GM21360 (cell line): ENCODE data around the gene CPT1A.
"Not testable (repeated sequence)": the region's sequence is repeated elsewhere in the genome, so short reads cannot be mapped to it uniquely, and the experiment has no call there.

Experiments
- ATAC-seq: cut with Tn5 transposase; IDR thresholded peaks from one replicate; pipeline ENCODE4 v1.9.1; 2021; ENCODE audit warnings: mild to moderate bottlenecking, moderate library complexity; ENCODE audit not compliant: unreplicated experiment

Gene CPT1A

GRCh38 chr11:68841718-68842426 lies at the start of gene CPT1A:
TSS of gene CPT1A (minus strand) at chr11:68841916. CDS start at chr11:68815474, 26,442 bp downstream.
- ATAC-seq: peak; percentile 29

GRCh38 chr11:68890490-68891231 lies 48.9 kb upstream of the CPT1A start:
- no peak for ATAC-seq

GRCh38 chr11:68889948-68890446 lies 48.3 kb upstream of the CPT1A start:
- no peak for ATAC-seq

- not testable (repeated sequence) for ATAC-seq
These were observed 43.1 kb upstream of the CPT1A start for GRCh38 chr11:68884827-68885226.

- no peak for ATAC-seq
These were observed 40.7 kb upstream of the CPT1A start for GRCh38 chr11:68882391-68882790.

- ATAC-seq: no peak
These were observed 39.6 kb upstream of the CPT1A start for GRCh38 chr11:68881320-68881719.

GRCh38 chr11:68880851-68881250 lies 39.1 kb upstream of the CPT1A start:
- ATAC-seq: no peak

- ATAC-seq: no peak
These were observed 36.3 kb upstream of the CPT1A start for GRCh38 chr11:68878022-68878421.

- ATAC-seq: no peak
These were observed 30.7 kb upstream of the CPT1A start for GRCh38 chr11:68872216-68873003.

- no peak for ATAC-seq
These were observed 28.8 kb upstream of the CPT1A start for GRCh38 chr11:68870470-68870869.

- no peak for ATAC-seq
These were observed 26.6 kb upstream of the CPT1A start for GRCh38 chr11:68868221-68868835.

GRCh38 chr11:68867066-68867465 lies 25.4 kb upstream of the CPT1A start:
- no peak for ATAC-seq

GRCh38 chr11:68865241-68865640 lies 23.5 kb upstream of the CPT1A start:
- no peak for ATAC-seq

GRCh38 chr11:68863553-68864265 lies 22.0 kb upstream of the CPT1A start:
- no peak for ATAC-seq

- no peak for ATAC-seq
These were observed 20.7 kb upstream of the CPT1A start for GRCh38 chr11:68862421-68862820.

GRCh38 chr11:68859123-68859522 lies 17.4 kb upstream of the CPT1A start:
- ATAC-seq: no peak

GRCh38 chr11:68857037-68857586 lies 15.4 kb upstream of the CPT1A start:
- ATAC-seq: no peak

GRCh38 chr11:68856425-68857030 lies 14.8 kb upstream of the CPT1A start:
- not testable (repeated sequence) for ATAC-seq

GRCh38 chr11:68855205-68855981 lies 13.7 kb upstream of the CPT1A start:
- ATAC-seq: no peak
